ENCODE data around the gene CREBRF.

CREBRF gene

DNA sequence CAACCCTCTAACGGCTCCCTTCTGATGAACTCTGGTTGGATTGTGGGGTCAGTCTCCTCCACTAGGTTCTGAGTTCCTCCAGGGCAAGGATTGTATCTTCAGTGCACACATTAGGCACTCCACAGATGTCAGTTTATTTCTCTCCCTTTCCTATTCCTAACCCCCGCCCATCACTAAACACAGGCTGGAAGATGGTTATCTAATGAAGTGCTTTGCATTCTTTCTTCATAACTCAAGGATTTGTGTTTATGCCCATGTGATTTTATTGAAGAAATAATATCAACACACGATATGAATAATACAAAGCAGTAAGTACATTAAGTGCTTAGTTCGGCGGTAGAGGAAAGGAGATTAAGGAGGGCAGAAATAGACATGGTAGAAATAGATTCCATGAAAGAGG, 4.4 kb upstream of the CREBRF start:
- TF ChIP-seq SPI1 (IDR thresholded peaks at IDR 0.05; ENCODE audit: borderline replicate concordance, low read depth), result no peak
- TF ChIP-seq REST (IDR thresholded peaks at IDR 0.05; ENCODE audit: insufficient replicate concordance, low read depth), result no peak
- TF ChIP-seq, protein P1, sequence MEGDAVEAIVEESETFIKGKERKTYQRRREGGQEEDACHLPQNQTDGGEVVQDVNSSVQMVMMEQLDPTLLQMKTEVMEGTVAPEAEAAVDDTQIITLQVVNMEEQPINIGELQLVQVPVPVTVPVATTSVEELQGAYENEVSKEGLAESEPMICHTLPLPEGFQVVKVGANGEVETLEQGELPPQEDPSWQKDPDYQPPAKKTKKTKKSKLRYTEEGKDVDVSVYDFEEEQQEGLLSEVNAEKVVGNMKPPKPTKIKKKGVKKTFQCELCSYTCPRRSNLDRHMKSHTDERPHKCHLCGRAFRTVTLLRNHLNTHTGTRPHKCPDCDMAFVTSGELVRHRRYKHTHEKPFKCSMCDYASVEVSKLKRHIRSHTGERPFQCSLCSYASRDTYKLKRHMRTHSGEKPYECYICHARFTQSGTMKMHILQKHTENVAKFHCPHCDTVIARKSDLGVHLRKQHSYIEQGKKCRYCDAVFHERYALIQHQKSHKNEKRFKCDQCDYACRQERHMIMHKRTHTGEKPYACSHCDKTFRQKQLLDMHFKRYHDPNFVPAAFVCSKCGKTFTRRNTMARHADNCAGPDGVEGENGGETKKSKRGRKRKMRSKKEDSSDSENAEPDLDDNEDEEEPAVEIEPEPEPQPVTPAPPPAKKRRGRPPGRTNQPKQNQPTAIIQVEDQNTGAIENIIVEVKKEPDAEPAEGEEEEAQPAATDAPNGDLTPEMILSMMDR (IDR thresholded peaks at IDR 0.05; ENCODE audit: insufficient read depth, low read length), result no peak
- no peak for TF ChIP-seq POLR2AphosphoS5 (IDR thresholded peaks at IDR 0.05; ENCODE audit: low read depth)
- no peak for TF ChIP-seq GABPA (IDR thresholded peaks at IDR 0.05; ENCODE audit: low read depth)
- H3K27me3 ChIP-seq (ENCODE audit: insufficient read depth, poor library complexity, severe bottlenecking), result no peaks in the 10 kb centered on the region
- no peak overlapping the region for H3K27ac ChIP-seq (replicated peaks)
- no peak overlapping the region for H3K4me3 ChIP-seq (replicated peaks; ENCODE audit: insufficient read depth, low read length)
- no peak for DNase-seq (ENCODE audit: low read depth in 1 of 2, low spot score in 1 of 2)

DNA sequence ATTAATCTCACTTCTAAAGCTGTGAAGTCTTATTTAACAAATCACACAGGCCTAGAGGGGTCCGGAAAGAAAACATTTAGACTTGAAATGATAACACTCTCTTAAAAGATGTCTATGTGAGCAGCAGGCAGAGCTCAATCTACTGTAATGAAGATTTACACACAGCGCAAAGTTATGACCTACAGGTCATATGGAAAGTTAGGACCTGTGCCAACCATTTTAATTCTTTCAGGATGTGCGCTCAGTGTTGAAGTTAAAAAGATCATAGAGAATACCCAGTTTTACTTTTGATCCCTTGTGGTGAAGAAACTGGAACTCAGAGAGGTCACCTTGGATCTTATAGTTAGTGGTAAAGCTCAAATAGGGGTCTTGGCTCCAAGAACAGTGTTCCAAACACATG, 3.1 kb upstream of the CREBRF start:
- Histone ChIP-seq H3K27ac (replicated peaks) (no peak overlapping the region), H3K4me3 (replicated peaks; ENCODE audit: insufficient read depth, low read length) (no peak overlapping the region), H3K27me3 (ENCODE audit: insufficient read depth, poor library complexity, severe bottlenecking) (no peaks in the 10 kb centered on the region)
- TF ChIP-seq GABPA (IDR thresholded peaks at IDR 0.05; ENCODE audit: low read depth), result no peak
- no peak for TF ChIP-seq REST (IDR thresholded peaks at IDR 0.05; ENCODE audit: insufficient replicate concordance, low read depth)
- TF ChIP-seq, protein P1 (IDR thresholded peaks at IDR 0.05; ENCODE audit: insufficient read depth, low read length), result no peak
- no peak for TF ChIP-seq SPI1 (IDR thresholded peaks at IDR 0.05; ENCODE audit: borderline replicate concordance, low read depth)
- no peak for TF ChIP-seq POLR2AphosphoS5 (IDR thresholded peaks at IDR 0.05; ENCODE audit: low read depth)
- DNase-seq (ENCODE audit: low read depth in 1 of 2, low spot score in 1 of 2), result no peak

GRCh38 chr5:173055042-173055721, 970 bp upstream of the CREBRF start:
- no peak for DNase-seq (ENCODE audit: low read depth in 1 of 2, low spot score in 1 of 2)
- no peak for TF ChIP-seq POLR2AphosphoS5 (IDR thresholded peaks at IDR 0.05; ENCODE audit: low read depth)
- TF ChIP-seq REST (IDR thresholded peaks at IDR 0.05; ENCODE audit: insufficient replicate concordance, low read depth), result no peak
- TF ChIP-seq GABPA (IDR thresholded peaks at IDR 0.05; ENCODE audit: low read depth), result no peak
- TF ChIP-seq SPI1 (IDR thresholded peaks at IDR 0.05; ENCODE audit: borderline replicate concordance, low read depth), result no peak
- TF ChIP-seq, protein P1 (IDR thresholded peaks at IDR 0.05; ENCODE audit: insufficient read depth, low read length), result no peak
- Histone ChIP-seq H3K4me3 (replicated peaks; ENCODE audit: insufficient read depth, low read length) (peak overlapping the region; percentile 99), H3K27ac (replicated peaks) (no peak overlapping the region), H3K27me3 (ENCODE audit: insufficient read depth, poor library complexity, severe bottlenecking) (no peaks in the 10 kb centered on the region)

All from HL-60 (cell line).